ENCODE measurements around the gene RAB17. TPM values are rescaled to one million over a fixed set of nuclear protein-coding genes. Genes with fewer than 3 reads are reported as not detected.
A peak's percentile ranks its signal among the peaks of the same experiment; 100 is the strongest.

The RAB17 gene
- total RNA-seq, 1 experiment from 2014 or later = 2.0 TPM

- peak; percentile 48 for DNase-seq (ENCODE audit: low read depth)
Measured at GRCh38 chr2:237539681-237540080, 50.9 kb downstream of the RAB17 start.

- no peak for DNase-seq (ENCODE audit: low read depth)
Measured at GRCh38 chr2:237538901-237539300, 51.6 kb downstream of the RAB17 start.

GRCh38 chr2:237538001-237538720 is 52.4 kb downstream of the RAB17 start:
- no peak for DNase-seq (ENCODE audit: low read depth)

GRCh38 chr2:237536617-237537016 is 53.9 kb downstream of the RAB17 start:
- DNase-seq (ENCODE audit: low read depth) = no peak

- no peak for DNase-seq (ENCODE audit: low read depth)
Measured at GRCh38 chr2:237536083-237536415, 54.5 kb downstream of the RAB17 start.

GRCh38 chr2:237535385-237536082 is 55.0 kb downstream of the RAB17 start:
- no peak for DNase-seq (ENCODE audit: low read depth)

GRCh38 chr2:237534380-237534779 is 56.2 kb downstream of the RAB17 start:
- no peak for DNase-seq (ENCODE audit: low read depth)

- DNase-seq (ENCODE audit: low read depth) = peak; percentile 68
Measured at GRCh38 chr2:237533668-237534161, 56.8 kb downstream of the RAB17 start.

- no peak for DNase-seq (ENCODE audit: low read depth)
Measured at GRCh38 chr2:237532160-237532559, 58.4 kb downstream of the RAB17 start.

- no peak for DNase-seq (ENCODE audit: low read depth)
Measured at GRCh38 chr2:237530472-237531433, 59.8 kb downstream of the RAB17 start.

GRCh38 chr2:237529452-237530402 is 60.8 kb downstream of the RAB17 start:
- no peak for DNase-seq (ENCODE audit: low read depth)

GRCh38 chr2:237527766-237528165 is 62.8 kb downstream of the RAB17 start:
- no peak for DNase-seq (ENCODE audit: low read depth)

- no peak for DNase-seq (ENCODE audit: low read depth)
Measured at GRCh38 chr2:237527233-237527632, 63.3 kb downstream of the RAB17 start.

- no peak for DNase-seq (ENCODE audit: low read depth)
Measured at GRCh38 chr2:237525559-237526157, 64.9 kb downstream of the RAB17 start.

GRCh38 chr2:237524631-237525030 is 65.9 kb downstream of the RAB17 start:
- no peak for DNase-seq (ENCODE audit: low read depth)

Other genes with a start within 250 kb of the RAB17 start
- gene COL6A3, start 176.6 kb downstream of the RAB17 start, total RNA-seq (2014; rRNA removed) = 5.2 and 9.2 TPM in 2 replicates
- 145 and 155 TPM in 2 replicates for gene MLPH, start 103.5 kb downstream of the RAB17 start, total RNA-seq (2014; rRNA removed)
- not detected in 2 replicates for gene PRLH, start 24.2 kb downstream of the RAB17 start, total RNA-seq (2014; rRNA removed)
- 42.1 and 60.7 TPM in 2 replicates for gene LRRFIP1, start 36.9 kb upstream of the RAB17 start, total RNA-seq (2014; rRNA removed)
- 0.06 and 0.34 TPM in 2 replicates for gene RBM44, start 208.0 kb upstream of the RAB17 start, total RNA-seq (2014; rRNA removed)

All from LHCN-M2 (cell line).